Activated effector memory CD4-positive, alpha-beta T cell treated with anti-CD3 and anti-CD28 coated beads, Interleukin-2, amount 50 U/mL, for 16 hours (primary cell): ENCODE data around the gene SLC11A1.

Experiments used
- DNase-seq: peaks from one replicate; pipeline ENCODE4 v3.0.0-alpha.2; 2020

The SLC11A1 gene

DNA sequence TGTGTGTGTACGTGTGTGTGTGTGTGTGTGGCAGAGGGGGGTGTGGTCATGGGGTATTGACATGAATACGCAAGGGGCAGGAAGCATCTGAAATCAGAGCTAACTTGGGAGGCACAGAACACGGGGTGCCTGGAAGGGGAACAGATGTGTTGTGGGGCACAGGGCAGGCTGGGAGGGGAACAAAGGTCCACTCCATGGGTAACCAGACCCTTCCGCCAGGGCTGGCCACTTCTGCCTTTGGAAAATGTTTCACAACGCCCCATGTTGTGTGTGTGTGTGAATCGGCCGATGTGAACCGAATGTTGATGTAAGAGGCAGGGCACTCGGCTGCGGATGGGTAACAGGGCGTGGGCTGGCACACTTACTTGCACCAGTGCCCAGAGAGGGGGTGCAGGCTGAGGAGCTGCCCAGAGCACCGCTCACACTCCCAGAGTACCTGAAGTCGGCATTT, at the start of gene SLC11A1:
Gene SLC11A1, plus strand, starts transcription at position 358 of the 451 bp plus-strand sequence. CDS start 96 bp downstream, outside the sequence.
- DNase-seq = no peak

DNA sequence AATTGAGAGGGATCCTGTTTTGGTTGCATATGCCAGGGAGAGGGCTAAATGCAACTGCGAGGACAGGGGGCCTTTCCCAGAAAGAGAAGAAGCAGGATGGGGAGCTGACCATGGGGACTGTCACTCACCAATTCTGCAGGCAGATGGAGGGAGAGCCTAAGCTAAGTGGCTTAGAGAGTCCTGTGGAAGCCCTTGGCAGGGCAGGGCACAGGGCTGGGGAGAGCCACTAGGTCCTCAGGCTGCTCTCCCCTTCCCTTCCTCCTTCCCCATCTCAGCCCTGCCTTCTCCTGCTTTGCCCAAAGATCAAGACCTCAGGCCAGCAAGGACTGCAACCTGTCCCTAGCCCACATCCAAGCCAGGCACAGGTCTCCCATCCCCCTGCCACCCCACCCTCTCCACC, 49.8 kb upstream of the SLC11A1 start:
- no peak for DNase-seq

GRCh38 chr2:218332920-218333645, 49.0 kb upstream of the SLC11A1 start:
- DNase-seq = no peak

- DNase-seq = no peak
Observed at GRCh38 chr2:218334531-218334930, 47.5 kb upstream of the SLC11A1 start.

GRCh38 chr2:218340656-218341055, 41.4 kb upstream of the SLC11A1 start:
- no peak for DNase-seq

DNA sequence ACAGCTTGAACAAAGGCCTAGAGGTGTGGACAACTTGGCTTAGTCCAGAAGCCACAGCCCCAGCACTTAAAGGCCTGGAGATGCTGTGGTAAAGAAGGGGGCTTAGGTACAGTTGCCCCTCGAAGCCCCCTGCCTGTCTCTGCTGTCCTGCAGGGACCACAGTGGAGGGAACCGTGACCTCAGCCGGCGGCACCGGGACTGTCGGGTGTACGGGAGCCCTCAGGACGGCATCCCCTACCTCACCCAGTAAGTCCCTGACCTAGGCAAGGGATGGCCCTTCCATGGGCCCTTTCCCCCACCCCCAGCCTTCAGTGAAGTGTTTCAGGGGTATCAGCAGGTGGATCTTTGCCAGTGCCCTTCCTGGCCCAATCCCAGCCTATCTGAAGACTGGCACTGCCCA, 40.7 kb upstream of the SLC11A1 start:
- no peak for DNase-seq

DNA sequence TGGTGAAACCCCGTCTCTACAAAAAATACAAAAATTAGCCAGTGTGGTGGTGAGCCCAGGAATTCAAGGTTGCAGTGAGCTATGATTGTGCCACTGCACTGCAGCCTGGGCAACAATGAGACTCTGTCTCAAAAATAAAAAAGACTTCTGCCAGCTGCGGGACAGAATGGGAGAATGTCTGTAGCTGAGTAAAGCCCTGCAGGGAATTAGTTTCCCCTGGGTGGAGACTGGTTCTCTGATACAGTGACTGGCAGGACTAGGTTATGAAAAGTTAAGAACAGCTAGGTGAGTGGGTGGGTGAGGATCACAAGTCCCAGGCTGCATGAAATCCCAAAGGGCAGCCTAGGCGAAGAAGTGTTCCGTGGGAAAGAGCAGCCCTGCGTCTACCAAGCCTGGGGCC, 39.2 kb upstream of the SLC11A1 start:
- DNase-seq = no peak

GRCh38 chr2:218343591-218343990, 38.5 kb upstream of the SLC11A1 start:
- DNase-seq = no peak

DNA sequence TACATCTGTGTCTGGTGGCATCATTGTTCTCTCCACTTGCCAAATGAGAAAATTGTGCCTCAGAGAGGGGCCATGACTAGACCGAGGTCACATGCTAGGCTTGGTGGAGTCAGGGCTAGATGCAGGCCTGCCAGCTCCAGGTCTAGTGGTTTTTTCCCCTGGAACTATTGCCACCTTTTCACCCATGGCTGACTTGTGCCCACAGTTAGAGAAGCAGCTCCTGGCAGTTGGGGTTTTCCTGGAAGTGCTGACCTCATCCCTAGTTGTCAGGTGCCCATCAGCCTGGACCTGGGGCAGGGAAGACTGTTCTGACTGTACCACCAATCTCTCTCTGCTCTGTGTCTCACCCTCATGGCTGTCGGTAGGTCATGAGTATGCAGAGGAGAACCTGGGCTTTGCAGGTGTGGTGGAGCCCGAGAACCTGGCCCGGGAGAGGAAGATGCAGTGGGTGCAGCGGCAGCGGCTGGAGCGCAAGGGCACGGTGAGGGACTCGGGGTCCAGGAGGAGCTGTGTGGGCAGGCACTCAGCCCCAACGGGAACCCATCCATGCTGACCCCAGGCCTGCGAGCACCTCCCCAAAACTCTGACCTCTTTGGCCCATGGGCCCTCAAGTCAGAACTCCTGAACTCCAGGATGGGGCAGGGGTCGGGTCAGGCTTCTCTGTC, 37.9 kb upstream of the SLC11A1 start:
- DNase-seq = no peak

GRCh38 chr2:218344755-218345417, 37.2 kb upstream of the SLC11A1 start:
- DNase-seq = no peak

GRCh38 chr2:218345491-218346236, 36.4 kb upstream of the SLC11A1 start:
- no peak for DNase-seq

DNA sequence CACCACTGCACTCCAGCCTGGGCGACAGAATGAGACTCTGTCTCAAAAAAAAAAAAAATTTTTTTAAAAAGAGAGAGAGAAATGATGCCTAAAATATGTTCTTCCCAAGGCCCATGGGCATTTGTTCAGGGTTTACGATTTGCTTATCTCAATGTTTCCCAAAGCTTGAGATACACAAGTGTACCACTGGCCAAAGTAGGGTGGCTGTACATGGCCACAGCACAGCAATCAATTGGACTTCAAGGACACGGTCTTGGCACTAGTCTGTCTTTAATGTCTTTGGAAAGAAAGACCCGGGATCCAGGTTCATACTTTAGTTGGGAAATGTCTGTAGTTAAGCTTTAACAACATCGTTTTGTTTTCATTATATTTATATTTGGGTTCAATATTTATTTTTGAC, 34.9 kb upstream of the SLC11A1 start:
- DNase-seq = no peak

DNA sequence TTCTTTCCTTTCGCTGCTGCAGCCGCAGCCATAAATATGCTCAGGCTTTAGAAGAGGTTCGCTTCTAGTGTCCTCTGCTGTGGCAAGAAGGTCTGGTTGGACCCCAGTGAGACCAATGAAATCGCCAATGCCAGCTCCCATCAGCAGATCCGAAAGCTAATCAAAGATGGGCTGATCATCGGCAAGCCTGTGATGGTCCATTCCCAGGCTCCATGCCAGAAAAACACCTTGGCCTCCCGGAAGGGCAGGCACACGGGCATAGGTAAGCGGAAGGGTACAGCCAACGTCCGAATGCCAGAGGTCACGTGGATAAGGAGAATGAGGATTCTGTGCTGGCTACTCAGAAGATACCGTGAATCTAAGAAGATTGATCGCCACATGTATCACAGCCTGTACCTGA, 28.0 kb upstream of the SLC11A1 start:
- DNase-seq = no peak

DNA sequence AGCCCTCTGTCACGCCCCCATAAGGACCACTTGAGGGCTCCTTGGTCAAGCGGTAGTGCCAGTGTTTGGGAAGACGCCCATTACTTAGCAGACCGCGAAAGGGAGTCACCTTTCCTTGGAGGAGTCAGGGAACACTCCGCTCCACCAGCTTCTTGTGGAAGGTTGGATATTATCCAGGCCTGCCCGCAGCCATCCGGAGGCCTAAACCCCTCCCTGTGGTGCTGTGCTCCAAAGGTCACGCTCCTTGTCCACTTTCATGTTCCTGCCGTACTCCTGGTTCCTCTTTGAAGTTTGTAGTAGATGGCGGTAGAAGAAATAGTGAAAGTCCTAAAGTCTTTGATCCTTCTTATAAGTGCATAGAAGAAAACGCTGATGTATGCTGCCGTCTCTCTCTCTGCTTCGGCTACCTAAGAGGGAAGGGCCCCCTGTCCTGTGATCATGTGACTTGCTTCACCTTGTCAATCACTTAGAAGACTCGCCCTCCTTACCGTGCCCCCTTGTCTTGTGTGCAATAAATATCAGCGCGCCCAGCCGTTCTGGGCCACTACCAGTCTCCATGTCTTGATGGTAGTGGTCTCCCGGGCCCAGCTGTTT, 27.1 kb upstream of the SLC11A1 start:
- no peak for DNase-seq

DNA sequence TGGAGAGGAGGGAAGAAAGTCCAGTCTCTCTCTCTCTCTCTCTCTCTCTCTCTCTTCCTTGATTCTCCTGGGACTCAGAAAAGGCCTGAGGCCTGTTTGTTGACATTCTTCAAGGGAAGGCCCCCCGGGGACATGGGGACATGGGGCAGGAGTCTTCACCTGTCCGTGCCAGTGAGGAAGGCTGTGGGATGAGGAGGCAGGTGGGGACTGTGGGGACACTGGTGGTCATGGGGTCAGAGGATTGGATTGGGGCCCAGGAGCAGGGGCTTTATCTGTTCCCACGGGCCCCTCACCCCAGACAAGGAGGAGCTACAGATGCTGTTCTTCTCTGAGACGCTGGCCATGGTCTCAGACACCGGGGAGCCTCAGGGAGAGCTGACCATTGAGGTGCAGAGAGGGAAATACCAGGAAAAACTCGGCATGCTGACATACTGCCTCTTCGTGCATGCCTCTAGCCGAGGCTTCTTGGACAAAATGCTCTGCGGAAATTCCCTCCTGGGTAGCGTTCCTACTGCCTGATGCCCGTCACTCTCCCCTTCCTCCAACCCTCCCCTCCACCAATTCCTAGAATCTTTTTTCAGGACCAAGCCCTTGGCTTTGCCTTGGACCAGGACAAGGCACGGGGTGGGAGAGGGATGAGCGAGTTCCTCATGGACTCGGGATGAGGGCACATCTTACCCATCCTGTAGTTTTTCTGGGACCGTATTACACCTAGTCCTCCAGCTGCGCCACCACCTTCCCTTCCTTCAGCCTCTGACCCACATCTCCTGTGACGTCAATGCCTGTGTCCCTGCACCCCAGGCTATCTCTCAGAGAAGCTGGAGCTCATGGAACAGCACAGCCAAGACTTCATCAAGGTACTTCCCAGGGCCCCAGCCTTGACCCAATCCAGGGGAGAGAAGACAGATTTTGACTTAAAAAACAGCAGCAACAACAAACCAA, 24.6 kb upstream of the SLC11A1 start:
- no peak for DNase-seq

DNA sequence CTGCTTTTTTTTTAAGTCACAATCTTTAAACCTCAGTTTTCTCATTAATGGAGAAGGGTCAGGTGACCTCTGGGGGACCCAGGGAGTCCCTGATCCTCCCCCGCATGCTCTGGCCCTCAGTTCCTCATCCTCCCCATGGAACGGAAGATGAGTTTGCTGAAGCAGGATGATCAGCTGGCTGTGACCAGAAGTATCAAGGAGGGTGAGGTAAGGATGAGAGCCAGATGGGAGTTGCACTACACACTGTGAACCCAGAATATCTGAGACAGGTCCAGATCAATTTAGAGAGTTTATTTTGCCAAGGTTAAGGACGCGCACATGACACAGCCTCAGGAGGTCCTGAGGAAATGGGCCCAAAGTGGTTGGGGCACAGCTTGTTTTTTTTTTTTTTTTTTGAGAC, 21.6 kb upstream of the SLC11A1 start:
- DNase-seq = no peak

DNA sequence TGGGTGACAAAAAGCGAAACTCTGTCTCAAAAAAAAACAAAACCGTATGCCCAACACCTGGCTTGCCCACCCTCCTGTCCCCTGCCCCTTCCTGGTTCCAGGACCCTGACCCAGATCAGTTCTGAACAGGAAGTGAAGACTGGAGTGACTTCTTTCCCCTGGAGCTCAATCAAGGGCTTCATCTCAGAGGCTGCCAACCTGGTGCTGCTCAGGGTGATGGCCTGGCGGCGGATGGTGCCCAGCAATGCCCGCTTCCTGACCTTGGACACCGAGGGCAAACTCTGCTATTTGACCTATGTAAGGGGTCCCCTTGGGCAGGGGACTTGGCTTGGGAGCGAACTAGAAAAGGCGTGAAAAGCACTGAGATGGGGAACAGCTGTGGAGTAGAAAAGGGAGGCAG, 19.5 kb upstream of the SLC11A1 start:
- DNase-seq = no peak

GRCh38 chr2:218363736-218364135, 18.3 kb upstream of the SLC11A1 start:
- DNase-seq = no peak

- DNase-seq = no peak
Observed at GRCh38 chr2:218364196-218364595, 17.9 kb upstream of the SLC11A1 start.

DNA sequence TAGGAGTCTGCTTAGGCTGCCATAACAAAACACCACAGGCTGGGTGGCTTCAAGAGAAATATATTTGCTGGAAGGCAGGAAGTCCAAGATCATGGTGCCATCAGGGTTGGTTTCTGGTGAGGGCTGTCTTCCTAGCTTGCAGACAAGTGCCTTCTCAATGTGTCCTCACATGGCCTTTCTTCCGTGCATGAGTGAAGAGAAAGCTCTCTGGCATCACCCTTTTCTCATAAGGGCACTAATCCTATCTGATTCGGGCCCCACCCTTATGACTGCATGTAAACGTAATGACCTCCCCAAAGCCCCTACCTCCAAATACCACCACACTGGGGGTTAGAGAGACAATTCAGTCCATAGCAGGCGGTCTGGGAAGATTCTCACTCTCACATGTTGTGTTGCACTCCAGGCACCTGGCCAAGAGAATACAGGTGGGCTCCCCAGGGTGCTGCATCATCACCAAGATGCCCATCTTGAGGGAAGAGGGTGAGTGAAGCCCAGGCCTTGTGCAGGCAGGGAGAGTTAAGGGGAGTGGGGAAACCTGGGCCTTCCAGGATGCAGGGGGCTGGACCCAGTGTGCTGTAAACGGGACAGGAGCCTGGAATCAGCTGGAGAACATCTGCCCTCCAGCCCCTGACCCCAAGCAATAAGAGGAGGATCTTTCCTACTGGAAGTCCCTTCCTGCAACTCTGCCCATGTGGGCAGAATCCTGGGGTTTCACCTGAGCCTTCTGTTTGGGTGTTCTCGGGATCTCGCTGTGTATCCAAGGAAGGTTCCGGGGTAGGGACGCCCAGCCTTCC, 15.3 kb upstream of the SLC11A1 start:
- DNase-seq = no peak
